ENCODE results near the gene PIGZ.

- no peak for TF ChIP-seq CTCF (IDR thresholded peaks at IDR 0.05)
- no peak for TF ChIP-seq POLR2A (IDR thresholded peaks at IDR 0.05)
- TF ChIP-seq POLR2AphosphoS5 (IDR thresholded peaks at IDR 0.05; ENCODE audit: insufficient read depth in 1 of 2, low read depth in 1 of 2), result no peak
Measured at GRCh38 chr3:197017003-197017402, 48.4 kb upstream of the PIGZ start.
